GM19239 (cell line): ENCODE results near the gene TMCO4.

Experiments
- DNase-seq: peaks from one replicate; pipeline ENCODE4 v3.0.0; 2011; ENCODE audit warnings: low spot score; ENCODE audit not compliant: insufficient read length
- FAIRE-seq: peaks from 2 replicates; lab custom pipeline; 2011; peaks lifted over from hg19 to GRCh38; lab: Jason Lieb, UNC

Gene TMCO4

GRCh38 chr1:19698181-19698580 is 101.5 kb downstream of the TMCO4 start:
- FAIRE-seq (peak; percentile 90), DNase-seq (peak; percentile 49)

GRCh38 chr1:19696820-19697219 is 102.9 kb downstream of the TMCO4 start:
- DNase-seq: no peak
- FAIRE-seq: no peak

GRCh38 chr1:19695772-19696171 is 103.9 kb downstream of the TMCO4 start:
- DNase-seq: no peak
- no peak for FAIRE-seq

GRCh38 chr1:19694298-19694697 is 105.4 kb downstream of the TMCO4 start:
- DNase-seq: no peak
- FAIRE-seq: no peak

GRCh38 chr1:19690342-19690741 is 109.4 kb downstream of the TMCO4 start:
- FAIRE-seq: no peak

GRCh38 chr1:19689856-19690255 is 109.9 kb downstream of the TMCO4 start:
- no peak for FAIRE-seq

More at GRCh38 chr1:19690342-19690741, 109.4 kb downstream of the TMCO4 start:
- DNase-seq: no peak

GRCh38 chr1:19689085-19689757 is 110.5 kb downstream of the TMCO4 start:
- FAIRE-seq: no peak
- DNase-seq: no peak

More at GRCh38 chr1:19689856-19690255, 109.9 kb downstream of the TMCO4 start:
- no peak for DNase-seq

- FAIRE-seq (no peak), DNase-seq (no peak)
Measured at GRCh38 chr1:19688041-19688842, 111.5 kb downstream of the TMCO4 start.

GRCh38 chr1:19687414-19687813 is 112.3 kb downstream of the TMCO4 start:
- FAIRE-seq (no peak), DNase-seq (no peak)

GRCh38 chr1:19685994-19686393 is 113.7 kb downstream of the TMCO4 start:
- no peak for FAIRE-seq

GRCh38 chr1:19684677-19685076 is 115.0 kb downstream of the TMCO4 start:
- FAIRE-seq: no peak
- no peak for DNase-seq

More at GRCh38 chr1:19685994-19686393, 113.7 kb downstream of the TMCO4 start:
- no peak for DNase-seq

- no peak for FAIRE-seq
- no peak for DNase-seq
Measured at GRCh38 chr1:19683351-19683750, 116.4 kb downstream of the TMCO4 start.

GRCh38 chr1:19682901-19683300 is 116.8 kb downstream of the TMCO4 start:
- DNase-seq: no peak
- FAIRE-seq: no peak

GRCh38 chr1:19682257-19682656 is 117.5 kb downstream of the TMCO4 start:
- no peak for FAIRE-seq
- DNase-seq: no peak

- FAIRE-seq (no peak), DNase-seq (no peak)
Measured at GRCh38 chr1:19680644-19681043, 119.1 kb downstream of the TMCO4 start.

GRCh38 chr1:19679691-19680090 is 120.0 kb downstream of the TMCO4 start:
- DNase-seq (no peak), FAIRE-seq (no peak)

GRCh38 chr1:19678931-19679453 is 120.7 kb downstream of the TMCO4 start:
- DNase-seq (no peak), FAIRE-seq (no peak)

- no peak for FAIRE-seq
- DNase-seq: no peak
Measured at GRCh38 chr1:19678493-19678892, 121.2 kb downstream of the TMCO4 start.

- no peak for FAIRE-seq
- DNase-seq: no peak
Measured at GRCh38 chr1:19676438-19676922, 123.2 kb downstream of the TMCO4 start.

GRCh38 chr1:19675797-19676196 is 123.9 kb downstream of the TMCO4 start:
- no peak for DNase-seq

GRCh38 chr1:19672237-19672636 is 127.5 kb downstream of the TMCO4 start:
- no peak for DNase-seq
- no peak for FAIRE-seq

More at GRCh38 chr1:19675797-19676196, 123.9 kb downstream of the TMCO4 start:
- FAIRE-seq: no peak
